Nephron (organoid): ENCODE data around the gene GSAP.
"Not testable (repeated sequence)": the region's sequence is repeated elsewhere in the genome, so short reads cannot be mapped to it uniquely, and the experiment has no call there.

Experiments used
- H3K27ac Mint-ChIP-seq, 3 experiments: 2 replicates each; pipeline ENCODE4 v1.8.0; 2020; ENCODE audit warnings: mixed read lengths in 3 of 3, mild to moderate bottlenecking in 2 of 3, moderate library complexity in 1 of 3
- H3K27me3 Mint-ChIP-seq: 2 replicates; pipeline ENCODE4 v1.8.0; 2021; ENCODE audit warnings: low read depth, mild to moderate bottlenecking, moderate library complexity, mixed read lengths
- H3K36me3 Mint-ChIP-seq: 2 replicates; pipeline ENCODE4 v1.8.0; 2020; ENCODE audit warnings: low read depth, mixed read lengths
- H3K4me1 Mint-ChIP-seq: 2 replicates; pipeline ENCODE4 v1.8.0; 2020; ENCODE audit warnings: mixed read lengths
- H3K4me3 Mint-ChIP-seq, 3 experiments: 2 replicates each; pipeline ENCODE4 v1.8.0; 2020; ENCODE audit warnings: mild to moderate bottlenecking in 3 of 3, mixed read lengths in 3 of 3, moderate library complexity in 2 of 3
- H3K9me3 Mint-ChIP-seq: 2 replicates; pipeline ENCODE4 v1.8.0; 2020; ENCODE audit warnings: mixed read lengths
- CTCF ChIP-seq, 3 experiments: fragments of 200-600 bp; sonication (generic); IDR thresholded peaks; one replicate each; pipeline ENCODE4 v1.5.0; 2021; ENCODE audit warnings: antibody characterized with exemption in 3 of 3; ENCODE audit not compliant: unreplicated experiment in 3 of 3

Gene GSAP

GRCh38 chr7:77454802-77455201, 38.7 kb upstream of the GSAP start:
- TF ChIP-seq CTCF (IDR thresholded peaks at IDR 0.05; ENCODE audit: unreplicated experiment in 3 of 3) = no peak
- no peaks in the 10 kb centered on the region for H3K9me3 Mint-ChIP-seq
- peaks cover 5% of the 10 kb centered on the region for H3K4me1 Mint-ChIP-seq
- H3K36me3 Mint-ChIP-seq = no peaks in the 10 kb centered on the region
- no peaks in the 10 kb centered on the region for H3K27me3 Mint-ChIP-seq
- no peak overlapping the region for H3K4me3 Mint-ChIP-seq
- H3K27ac Mint-ChIP-seq = no peak overlapping the region

DNA sequence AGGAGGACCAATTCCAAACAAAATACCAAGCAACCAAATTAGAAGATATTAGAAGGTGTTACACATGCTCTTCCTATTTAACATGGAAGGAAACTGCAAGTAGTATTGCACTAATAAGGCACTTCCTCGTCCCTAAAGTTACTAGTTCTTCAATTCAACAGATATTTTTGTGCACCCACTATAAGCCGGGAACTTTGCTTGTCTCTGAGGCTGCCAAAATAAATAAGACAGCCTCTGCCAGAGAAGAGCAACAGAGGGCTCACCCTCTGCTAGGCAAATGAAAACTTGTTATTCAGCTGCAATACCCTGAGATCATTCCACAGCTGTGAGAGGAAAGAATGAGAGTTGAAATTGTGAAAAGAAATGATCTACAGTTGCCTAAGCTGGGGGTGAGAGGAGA, 37.4 kb upstream of the GSAP start:
- Mint-ChIP-seq H3K4me1 (peaks cover 5% of the 10 kb centered on the region), H3K9me3 (no peaks in the 10 kb centered on the region), H3K4me3 (no peak overlapping the region), H3K27ac (no peak overlapping the region), H3K36me3 (no peaks in the 10 kb centered on the region), H3K27me3 (no peaks in the 10 kb centered on the region)
- TF ChIP-seq CTCF (IDR thresholded peaks at IDR 0.05; ENCODE audit: unreplicated experiment in 3 of 3) = no peak

DNA sequence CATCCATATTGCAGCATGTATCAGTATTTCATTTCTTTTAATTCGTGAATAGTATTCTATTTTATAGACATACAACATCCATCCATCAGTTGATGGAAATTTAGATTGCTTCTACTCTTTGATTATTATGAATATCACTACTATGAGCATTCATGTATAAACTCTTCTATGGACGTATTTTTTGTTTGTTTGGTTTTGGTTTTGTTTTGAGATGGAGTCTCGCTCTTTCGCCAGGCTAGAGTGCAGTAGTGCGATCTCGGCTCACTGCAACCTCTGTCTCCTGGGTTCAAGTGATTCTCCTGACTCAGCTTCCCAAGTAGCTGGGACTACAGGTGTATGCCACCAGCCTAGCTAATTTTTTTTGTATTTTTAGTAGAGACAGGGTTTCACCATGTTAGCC, 35.8 kb upstream of the GSAP start:
- peaks cover 15% of the 10 kb centered on the region for H3K4me1 Mint-ChIP-seq
- H3K4me3 Mint-ChIP-seq, H3K27ac Mint-ChIP-seq, H3K9me3 Mint-ChIP-seq, H3K27me3 Mint-ChIP-seq, H3K36me3 Mint-ChIP-seq: not testable (repeated sequence)

DNA sequence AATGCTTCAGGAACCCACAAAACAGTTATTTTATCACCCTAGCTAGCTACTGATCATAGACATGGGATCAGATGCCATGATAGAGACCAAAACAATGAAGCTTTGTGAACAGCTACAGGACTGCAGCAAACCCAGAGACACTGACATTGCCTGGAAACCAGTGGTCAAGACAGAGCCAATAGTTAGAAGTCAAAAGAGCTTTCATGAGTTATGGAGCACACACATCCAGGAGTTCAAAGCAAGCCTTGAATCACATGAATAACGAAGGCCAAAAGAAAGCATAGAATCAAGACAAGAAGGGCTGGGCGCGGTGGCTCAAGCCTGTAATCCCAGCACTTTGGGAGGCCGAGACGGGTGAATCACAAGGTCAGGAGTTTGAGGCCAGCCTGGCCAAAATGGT, 34.5 kb upstream of the GSAP start:
- H3K36me3 Mint-ChIP-seq = no peaks in the 10 kb centered on the region

GRCh38 chr7:77450054-77450453, 33.9 kb upstream of the GSAP start:
- Mint-ChIP-seq H3K27ac (no peak overlapping the region), H3K9me3 (no peaks in the 10 kb centered on the region), H3K4me3 (no peak overlapping the region), H3K4me1 (peaks cover 24% of the 10 kb centered on the region), H3K27me3 (no peaks in the 10 kb centered on the region), H3K36me3 (no peaks in the 10 kb centered on the region)
- no peak for TF ChIP-seq CTCF (IDR thresholded peaks at IDR 0.05; ENCODE audit: unreplicated experiment in 3 of 3)

More for the DNA sequence above, 34.5 kb upstream of the GSAP start:
- no peak overlapping the region for H3K27ac Mint-ChIP-seq
- H3K9me3 Mint-ChIP-seq = no peaks in the 10 kb centered on the region
- TF ChIP-seq CTCF (IDR thresholded peaks at IDR 0.05; ENCODE audit: unreplicated experiment in 3 of 3) = no peak
- peaks cover 24% of the 10 kb centered on the region for H3K4me1 Mint-ChIP-seq
- H3K4me3 Mint-ChIP-seq = no peak overlapping the region
- no peaks in the 10 kb centered on the region for H3K27me3 Mint-ChIP-seq

GRCh38 chr7:77447616-77448015, 31.5 kb upstream of the GSAP start:
- Mint-ChIP-seq H3K9me3 (no peaks in the 10 kb centered on the region), H3K4me1 (peaks cover 27% of the 10 kb centered on the region), H3K27me3 (no peaks in the 10 kb centered on the region)

More at GRCh38 chr7:77447616-77448015, 31.5 kb upstream of the GSAP start:
- TF ChIP-seq CTCF (IDR thresholded peaks at IDR 0.05; ENCODE audit: unreplicated experiment in 3 of 3) = no peak
- no peaks in the 10 kb centered on the region for H3K36me3 Mint-ChIP-seq
- no peak overlapping the region for H3K4me3 Mint-ChIP-seq
- H3K27ac Mint-ChIP-seq = peak overlapping the region in 1 of 3 experiments; percentile 28
